HG03575 (cell line): ENCODE data around the gene MRPS2.
"Not testable (repeated sequence)": the region's sequence is repeated elsewhere in the genome, so short reads cannot be mapped to it uniquely, and the experiment has no call there.

Source experiments
- ATAC-seq: cut with Tn5 transposase; IDR thresholded peaks from one replicate; pipeline ENCODE4 v1.9.1; 2021; ENCODE audit not compliant: unreplicated experiment, insufficient number of reproducible peaks, low FRiP score; ENCODE audit errors: extremely low read depth

The MRPS2 gene

GRCh38 chr9:135500525-135501260 is at the start of gene MRPS2:
Gene MRPS2 (plus strand): TSS chr9:135500682. CDS start chr9:135500711, 29 bp downstream.
- ATAC-seq: no peak

- ATAC-seq: no peak
These were observed 49.5 kb upstream of the MRPS2 start for GRCh38 chr9:135450956-135451355.

GRCh38 chr9:135451909-135452308 is 48.6 kb upstream of the MRPS2 start:
- not testable (repeated sequence) for ATAC-seq

GRCh38 chr9:135454737-135455136 is 45.7 kb upstream of the MRPS2 start:
- ATAC-seq: no peak

GRCh38 chr9:135455401-135456030 is 45.0 kb upstream of the MRPS2 start:
- ATAC-seq: no peak

- no peak for ATAC-seq
These were observed 43.9 kb upstream of the MRPS2 start for GRCh38 chr9:135456436-135457104.

GRCh38 chr9:135458478-135458877 is 42.0 kb upstream of the MRPS2 start:
- ATAC-seq: not testable (repeated sequence)

GRCh38 chr9:135461936-135462335 is 38.5 kb upstream of the MRPS2 start:
- ATAC-seq: no peak

- no peak for ATAC-seq
These were observed 37.3 kb upstream of the MRPS2 start for GRCh38 chr9:135463140-135463539.

GRCh38 chr9:135464181-135464580 is 36.3 kb upstream of the MRPS2 start:
- no peak for ATAC-seq

GRCh38 chr9:135468854-135469521 is 31.5 kb upstream of the MRPS2 start:
- ATAC-seq: no peak

GRCh38 chr9:135471791-135472640 is 28.5 kb upstream of the MRPS2 start:
- no peak for ATAC-seq

- no peak for ATAC-seq
These were observed 26.4 kb upstream of the MRPS2 start for GRCh38 chr9:135473972-135474543.

- no peak for ATAC-seq
These were observed 25.6 kb upstream of the MRPS2 start for GRCh38 chr9:135474915-135475314.

GRCh38 chr9:135476561-135477355 is 23.7 kb upstream of the MRPS2 start:
- no peak for ATAC-seq

- no peak for ATAC-seq
These were observed 22.3 kb upstream of the MRPS2 start for GRCh38 chr9:135478191-135478590.

- no peak for ATAC-seq
These were observed 21.5 kb upstream of the MRPS2 start for GRCh38 chr9:135478829-135479468.
